HEK293 (cell line): ENCODE measurements around the gene FNIP1.

ENCODE experiments used
- CTCF ChIA-PET: fragments of 350-600 bp; formaldehyde crosslinking; extraction: SDS; loops from one replicate; lab custom pipeline; 2021; ENCODE audit warnings: antibody characterized with exemption; lab: Yijun Ruan, JAX
- POLR2A ChIA-PET: fragments of 300-600 bp; formaldehyde crosslinking; extraction: SDS; loops from one replicate; lab custom pipeline; 2020; ENCODE audit warnings: antibody characterized with exemption, inconsistent platforms; lab: Yijun Ruan, JAX
- H3K27ac ChIP-seq: fragments of 200-500 bp; sonication (Bioruptor generic); 2 replicates; pipeline ENCODE4 v1.5.1; 2014; ENCODE audit warnings: low read depth, low read length, control low read depth, inconsistent platforms; ENCODE audit errors: extremely low read depth
- H3K36me3 ChIP-seq, 2 experiments: fragments of 200-500 bp in 1 of 2; sonication (Bioruptor generic) in 1 of 2; 1 replicate in 1 of 2; 2 replicates in 1 of 2; pipeline ENCODE4 v1.5.1; 2014 to 2017; ENCODE audit warnings: inconsistent platforms in 2 of 2, low read length in 2 of 2; ENCODE audit not compliant: control insufficient read depth in 2 of 2, insufficient read depth in 1 of 2
- H3K4me1 ChIP-seq: fragments of 200-500 bp; sonication (Bioruptor generic); 2 replicates; pipeline ENCODE4 v1.5.1; 2014; ENCODE audit warnings: mild to moderate bottlenecking, low read length, inconsistent platforms; ENCODE audit not compliant: control insufficient read depth, insufficient read depth
- H3K4me3 ChIP-seq: 2 replicates; pipeline ENCODE4 v1.5.1; 2011; ENCODE audit warnings: low read depth, mild to moderate bottlenecking, control low read depth, low read length, moderate library complexity
- H3K9me3 ChIP-seq: fragments of 200-500 bp; sonication (Bioruptor generic); 2 replicates; pipeline ENCODE4 v1.5.1; 2014; ENCODE audit warnings: low read depth, low read length, inconsistent platforms; ENCODE audit not compliant: control insufficient read depth, insufficient read depth
- PRDM6 ChIP-seq: fragments of 450-650 bp; formaldehyde crosslinking; IDR thresholded peaks from 2 replicates; pipeline ENCODE4 v1.5.1; 2017; ENCODE audit warnings: missing biosample characterization, missing genetic modification characterization
- ZBTB7A ChIP-seq: fragments of 450-650 bp; formaldehyde crosslinking; IDR thresholded peaks from 2 replicates; pipeline ENCODE4 v1.5.1; 2016; ENCODE audit warnings: low read depth, missing biosample characterization, missing genetic modification characterization
- ZEB2 ChIP-seq: fragments of 450-650 bp; formaldehyde crosslinking; IDR thresholded peaks from 2 replicates; pipeline ENCODE4 v1.5.1; 2016; ENCODE audit warnings: missing biosample characterization, missing genetic modification characterization
- ZNF138 ChIP-seq: fragments of 450-650 bp; formaldehyde crosslinking; IDR thresholded peaks from 2 replicates; pipeline ENCODE4 v1.5.1; 2016; ENCODE audit warnings: missing biosample characterization, missing genetic modification characterization, borderline replicate concordance
- ZNF211 ChIP-seq: fragments of 450-650 bp; formaldehyde crosslinking; IDR thresholded peaks from 2 replicates; pipeline ENCODE4 v1.5.1; 2016; ENCODE audit warnings: low read depth, missing biosample characterization, missing genetic modification characterization
- ZNF274 ChIP-seq, 2 experiments: fragments of 200-500 bp in 1 of 2; fragments of 450-650 bp in 1 of 2; sonication (Bioruptor generic) in 1 of 2; formaldehyde crosslinking in 1 of 2; IDR thresholded peaks; 2 replicates each; pipeline versions ENCODE4 v1.5.1 to v1.6.1; 2014 to 2016; ENCODE audit warnings: borderline replicate concordance in 1 of 2, inconsistent platforms in 1 of 2, low read length in 1 of 2, missing biosample characterization in 1 of 2, missing genetic modification characterization in 1 of 2
- ZNF280D ChIP-seq: fragments of 450-650 bp; formaldehyde crosslinking; IDR thresholded peaks from 2 replicates; pipeline ENCODE4 v1.5.1; 2016; ENCODE audit warnings: missing biosample characterization, missing genetic modification characterization
- ZNF335 ChIP-seq: fragments of 450-650 bp; formaldehyde crosslinking; conservative IDR thresholded peaks from 2 replicates; pipeline ENCODE4 v1.5.1; 2016; ENCODE audit warnings: missing biosample characterization, missing genetic modification characterization
- ZNF37A ChIP-seq: fragments of 450-650 bp; IDR thresholded peaks from 2 replicates; pipeline ENCODE4 v1.5.1; 2018; ENCODE audit warnings: missing biosample characterization, missing genetic modification characterization
- ZNF398 ChIP-seq: fragments of 450-650 bp; formaldehyde crosslinking; IDR thresholded peaks from 2 replicates; pipeline ENCODE4 v1.5.1; 2017; ENCODE audit warnings: missing biosample characterization, missing genetic modification characterization
- ZNF518A ChIP-seq: fragments of 450-650 bp; formaldehyde crosslinking; conservative IDR thresholded peaks from 2 replicates; pipeline ENCODE4 v1.5.1; 2016; ENCODE audit warnings: low read depth, missing biosample characterization, missing genetic modification characterization
- ZNF571 ChIP-seq: fragments of 450-650 bp; formaldehyde crosslinking; IDR thresholded peaks from 2 replicates; pipeline ENCODE4 v1.5.0; 2017; ENCODE audit warnings: missing biosample characterization, missing genetic modification characterization
- ZNF585B ChIP-seq: fragments of 450-650 bp; formaldehyde crosslinking; IDR thresholded peaks from 2 replicates; pipeline ENCODE4 v1.5.1; 2016; ENCODE audit warnings: missing biosample characterization, missing genetic modification characterization
- ZNF629 ChIP-seq: fragments of 450-650 bp; formaldehyde crosslinking; IDR thresholded peaks from 2 replicates; pipeline ENCODE4 v1.5.1; 2017; ENCODE audit warnings: missing biosample characterization, missing genetic modification characterization
- ZNF654 ChIP-seq: fragments of 450-650 bp; formaldehyde crosslinking; IDR thresholded peaks from 2 replicates; pipeline ENCODE4 v1.5.1; 2016; ENCODE audit warnings: low read depth, missing biosample characterization, missing genetic modification characterization
- TF ChIP-seq, protein P1 (sequence below): sonication (generic); formaldehyde crosslinking; IDR thresholded peaks from 2 replicates; pipeline ENCODE4 v1.8.1; 2022; ENCODE audit warnings: mild to moderate bottlenecking, moderate library complexity, missing genetic modification reagents
- TF ChIP-seq, protein P2 (sequence below): fragments of 450-650 bp; formaldehyde crosslinking; IDR thresholded peaks from 2 replicates; pipeline ENCODE4 v1.5.1; 2016; ENCODE audit warnings: missing biosample characterization, missing genetic modification characterization, low read depth

The FNIP1 gene

DNA sequence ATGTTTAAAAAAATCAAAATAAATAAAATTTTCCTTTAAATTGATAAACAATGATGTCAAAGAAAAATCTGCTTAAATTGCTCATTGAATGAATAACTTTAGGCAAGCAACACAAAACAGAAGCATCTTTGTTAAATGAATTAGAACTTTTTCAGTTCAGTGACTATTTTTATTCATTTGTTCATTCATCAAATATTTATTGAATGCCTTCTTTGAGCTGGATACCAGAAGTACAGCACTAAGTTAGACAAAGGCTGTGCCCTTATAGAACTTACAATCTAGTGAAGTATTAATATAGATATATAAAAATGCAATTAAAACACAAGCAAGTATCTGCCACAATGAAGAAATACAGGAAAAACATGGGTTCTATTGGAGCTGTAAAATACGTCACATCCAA lies 10.8 kb downstream of the FNIP1 start (continued):
- TF ChIP-seq ZNF37A (no peak), ZNF335 (no peak), ZNF398 (no peak)

DNA sequence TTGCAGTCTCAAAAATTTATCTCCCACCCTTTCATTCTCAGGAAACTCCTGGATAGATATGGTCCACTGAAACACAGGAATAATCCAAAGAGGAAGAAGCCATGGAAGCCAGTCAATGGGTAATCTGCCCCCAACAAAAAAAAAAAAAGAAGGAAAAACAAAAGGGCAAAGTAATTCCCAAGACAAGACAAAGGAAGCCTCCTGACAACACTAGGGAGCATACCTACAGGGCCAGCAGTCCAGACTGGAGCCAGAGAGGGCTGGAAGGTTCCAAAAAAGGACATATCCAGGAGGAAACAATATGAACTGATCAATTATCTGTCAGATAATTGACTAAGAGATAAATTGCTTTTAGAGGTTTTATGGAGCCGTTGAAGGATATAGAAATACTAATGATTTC lies 12.9 kb downstream of the FNIP1 start:
- Histone ChIP-seq H3K4me1 (peaks cover 11% of the 10 kb centered on the region; the same call in 1 of the 2 replicates), H3K36me3 (peaks cover 0 to 3% of the 10 kb centered on the region in 2 experiments; a peak in 1 of 3 replicates), H3K9me3 (no peaks in the 10 kb centered on the region), H3K4me3 (no peak overlapping the region), H3K27ac (no peak overlapping the region)
- CTCF ChIA-PET, result no interaction called here
- POLR2A ChIA-PET, result interaction anchor here (1.0 kb wide), 1 partner anchor 13 kb away, joined by 3 read pairs; no protein-coding TSS in a partner anchor
- TF ChIP-seq ZNF585B (tag by site-specific recombination) (no peak), ZNF571 (tag by site-specific recombination) (no peak), ZNF274 (IDR thresholded peaks at IDR 0.05; ENCODE audit: low read length) (no peak), ZNF274 (tag by site-specific recombination; IDR thresholded peaks at IDR 0.05; ENCODE audit: borderline replicate concordance) (no peak), ZNF629 (tag by site-specific recombination) (no peak), ZNF518A (tag by site-specific recombination) (no peak), ZEB2 (tag by site-specific recombination) (no peak), ZBTB7A (no peak), ZNF211 (tag by site-specific recombination) (no peak), PRDM6 (no peak), ZNF138 (no peak), ZNF280D (tag by site-specific recombination) (no peak), ZNF654 (no peak)
- TF ChIP-seq, protein P1, sequence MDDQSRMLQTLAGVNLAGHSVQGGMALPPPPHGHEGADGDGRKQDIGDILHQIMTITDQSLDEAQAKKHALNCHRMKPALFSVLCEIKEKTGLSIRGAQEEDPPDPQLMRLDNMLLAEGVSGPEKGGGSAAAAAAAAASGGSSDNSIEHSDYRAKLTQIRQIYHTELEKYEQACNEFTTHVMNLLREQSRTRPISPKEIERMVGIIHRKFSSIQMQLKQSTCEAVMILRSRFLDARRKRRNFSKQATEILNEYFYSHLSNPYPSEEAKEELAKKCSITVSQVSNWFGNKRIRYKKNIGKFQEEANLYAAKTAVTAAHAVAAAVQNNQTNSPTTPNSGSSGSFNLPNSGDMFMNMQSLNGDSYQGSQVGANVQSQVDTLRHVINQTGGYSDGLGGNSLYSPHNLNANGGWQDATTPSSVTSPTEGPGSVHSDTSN, result no peak
- TF ChIP-seq, protein P2, sequence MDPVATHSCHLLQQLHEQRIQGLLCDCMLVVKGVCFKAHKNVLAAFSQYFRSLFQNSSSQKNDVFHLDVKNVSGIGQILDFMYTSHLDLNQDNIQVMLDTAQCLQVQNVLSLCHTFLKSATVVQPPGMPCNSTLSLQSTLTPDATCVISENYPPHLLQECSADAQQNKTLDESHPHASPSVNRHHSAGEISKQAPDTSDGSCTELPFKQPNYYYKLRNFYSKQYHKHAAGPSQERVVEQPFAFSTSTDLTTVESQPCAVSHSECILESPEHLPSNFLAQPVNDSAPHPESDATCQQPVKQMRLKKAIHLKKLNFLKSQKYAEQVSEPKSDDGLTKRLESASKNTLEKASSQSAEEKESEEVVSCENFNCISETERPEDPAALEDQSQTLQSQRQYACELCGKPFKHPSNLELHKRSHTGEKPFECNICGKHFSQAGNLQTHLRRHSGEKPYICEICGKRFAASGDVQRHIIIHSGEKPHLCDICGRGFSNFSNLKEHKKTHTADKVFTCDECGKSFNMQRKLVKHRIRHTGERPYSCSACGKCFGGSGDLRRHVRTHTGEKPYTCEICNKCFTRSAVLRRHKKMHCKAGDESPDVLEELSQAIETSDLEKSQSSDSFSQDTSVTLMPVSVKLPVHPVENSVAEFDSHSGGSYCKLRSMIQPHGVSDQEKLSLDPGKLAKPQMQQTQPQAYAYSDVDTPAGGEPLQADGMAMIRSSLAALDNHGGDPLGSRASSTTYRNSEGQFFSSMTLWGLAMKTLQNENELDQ, result no peak
